BJ (cell line): Measurements from ENCODE around the gene NR3C1. TPM values are rescaled to one million over a fixed set of nuclear protein-coding genes. Genes with fewer than 3 reads are reported as not detected.

Source experiments
- CTCF ChIA-PET: fragments of 350-600 bp; formaldehyde crosslinking; extraction: SDS; loops from one replicate; lab custom pipeline; 2021; ENCODE audit warnings: antibody characterized with exemption, inconsistent platforms; lab: Yijun Ruan, JAX
- POLR2A ChIA-PET: fragments of 300-600 bp; sonication (Branson Sonifier 250); formaldehyde crosslinking; extraction: SDS; loops from one replicate; lab custom pipeline; 2021; ENCODE audit warnings: antibody characterized with exemption; lab: Charles Lee
- DNase-seq: peaks from one replicate; pipeline ENCODE4 v3.0.0-alpha.2; 2011; ENCODE audit warnings: low read depth
- H3K27me3 ChIP-seq: 2 replicates; pipeline ENCODE4 v1.6.0; 2011; ENCODE audit warnings: low read length; ENCODE audit not compliant: control insufficient read depth, insufficient read depth
- H3K36me3 ChIP-seq: 2 replicates; pipeline ENCODE4 v1.5.1; 2011; ENCODE audit warnings: low read length; ENCODE audit not compliant: control insufficient read depth, insufficient read depth
- H3K4me3 ChIP-seq: 2 replicates; pipeline ENCODE4 v1.5.1; 2011; ENCODE audit warnings: low read depth, mild to moderate bottlenecking, control low read depth, low read length
- CTCF ChIP-seq: IDR thresholded peaks from 2 replicates; pipeline ENCODE4 v1.5.1; 2011; ENCODE audit warnings: low read depth, mild to moderate bottlenecking, control low read depth, inconsistent platforms, low read length, moderate library complexity; ENCODE audit not compliant: insufficient read depth
- polyA plus RNA-seq: library from polyadenylated mRNA; depleted of rRNA; stranded (reverse); fragments of >200 nt; gene quantifications from 2 replicates; pipeline ENCODE4 v1.2.3, GENCODE V29; 2011

NR3C1 gene
- polyA plus RNA-seq, 1 experiment: 22.4 TPM

- peak overlapping the region; percentile 89 for H3K4me3 ChIP-seq
- no peak for TF ChIP-seq CTCF
- POLR2A ChIA-PET: no interaction called here
- DNase-seq: no peak
- no peaks in the 10 kb centered on the region for H3K27me3 ChIP-seq
- 0 out of 2 replicates have a peak, but pooled peaks cover 2% of the 10 kb centered on the region for H3K36me3 ChIP-seq
- CTCF ChIA-PET: interaction anchor here (0.7 to 1.3 kb wide), 3 partner anchors 246 to 480 kb away, joined by 3 to 5 read pairs (median 3); no protein-coding TSS in a partner anchor
Observed at GRCh38 chr5:143401227-143402016, 2.1 kb downstream of the NR3C1 start.

GRCh38 chr5:143400541-143401226, 2.8 kb downstream of the NR3C1 start:
- ChIA-PET POLR2A (interaction anchor here (0.7 kb wide), 1 partner anchor 492 kb away, joined by 3 read pairs; no protein-coding TSS in a partner anchor), CTCF (interaction anchor here (0.7 to 1.3 kb wide), 4 partner anchors 214 to 479 kb away, joined by 3 to 5 read pairs (median 3); no protein-coding TSS in a partner anchor)
- H3K4me3 ChIP-seq: peak overlapping the region; percentile 89
- no peak for DNase-seq
- TF ChIP-seq CTCF: no peak
- H3K27me3 ChIP-seq: no peaks in the 10 kb centered on the region
- 0 out of 2 replicates have a peak, but pooled peaks cover 2% of the 10 kb centered on the region for H3K36me3 ChIP-seq

GRCh38 chr5:143399616-143400540, 3.6 kb downstream of the NR3C1 start:
- ChIA-PET CTCF (interaction anchor here (0.8 to 1.3 kb wide), 2 partner anchors 213 to 245 kb away, joined by 3 to 5 read pairs; no protein-coding TSS in a partner anchor), POLR2A (interaction anchor here (0.7 kb wide), 1 partner anchor 491 kb away, joined by 3 read pairs; no protein-coding TSS in a partner anchor)
- TF ChIP-seq CTCF: no peak
- Histone ChIP-seq H3K36me3 (0 out of 2 replicates have a peak, but pooled peaks cover 2% of the 10 kb centered on the region), H3K27me3 (no peaks in the 10 kb centered on the region), H3K4me3 (no peak overlapping the region)
- DNase-seq: no peak

- DNase-seq: no peak
- no peak for TF ChIP-seq CTCF
- Histone ChIP-seq H3K36me3 (0 out of 2 replicates have a peak, but pooled peaks cover 2% of the 10 kb centered on the region), H3K27me3 (no peaks in the 10 kb centered on the region), H3K4me3 (peak overlapping the region; percentile 30)
- ChIA-PET POLR2A (interaction anchor here (0.7 kb wide), 1 partner anchor 109 kb away, joined by 26 read pairs; no protein-coding TSS in a partner anchor), CTCF (interaction anchor here (1.3 kb wide), 1 partner anchor 426 kb away, joined by 4 read pairs; no protein-coding TSS in a partner anchor)
Observed at GRCh38 chr5:143398451-143399237, 4.8 kb downstream of the NR3C1 start.
